Right lobe of liver (tissue), 4 donors: ENCODE data around the gene C11orf21.

Source experiments
- CTCF ChIP-seq, 4 donors: fragments of 200-600 bp in 3 of 4; fragments of 450-650 bp in 1 of 4; IDR thresholded peaks; one replicate each; pipeline versions ENCODE4 v1.5.1 to v1.8.0; 2016 to 2022; ENCODE audit warnings: antibody characterized with exemption in 4 of 4, mild to moderate bottlenecking in 2 of 4
- POLR2A ChIP-seq: fragments of 450-650 bp; IDR thresholded peaks from one replicate; pipeline ENCODE4 v1.6.1; 2017; ENCODE audit warnings: antibody characterized with exemption, mild to moderate bottlenecking
- donor health status: DM: no; HTN: no; CAD: no.
- donor health status: DM: no; HTN: no; CAD: no.
- donor health status: DM: no; HTN: yes; CAD: no.

- TF ChIP-seq POLR2A (no peak), CTCF (IDR thresholded peaks at IDR 0.05) (no peak)
These were observed 30.7 kb downstream of the C11orf21 start for GRCh38 chr11:2271077-2271326.
